ENCODE data around the gene PPP2R5D. TPM values are rescaled to one million over a fixed set of nuclear protein-coding genes. Genes with fewer than 3 reads are reported as not detected.

PPP2R5D gene
- total and polyA plus RNA-seq, 9 of the 15 experiments (the other 6 are each of a cell fraction or from before 2014, with no cell fraction given), result 1.3 to 96.1 (median 38.4) TPM

- TF ChIP-seq ZNF512 (tag; IDR thresholded peaks at IDR 0.05) (no peak), TAF7 (tag; IDR thresholded peaks at IDR 0.05) (peak; percentile 48; the same call in 1 of the 2 replicates), RFX7 (CRISPR knock-in tag; IDR thresholded peaks at IDR 0.05) (no peak)
These were observed 37.1 kb downstream of the PPP2R5D start, which contains the start of gene RRP36 (continued) for GRCh38 chr6:43021270-43022047.

GRCh38 chr6:43024436-43024835, 40.1 kb downstream of the PPP2R5D start:
- 92% methylated on average over 2 of the region's 2 CpGs for WGBS (ENCODE audit: insufficient coverage, low coverage, missing lambda C conversion rate)
- TF ChIP-seq HDAC1 (IDR thresholded peaks at IDR 0.05) (no peak), ATF2 (CRISPR knock-in tag; IDR thresholded peaks at IDR 0.05) (no peak), MBD1 (CRISPR knock-in tag; IDR thresholded peaks at IDR 0.05) (no peak), ZNF507 (tag; conservative IDR thresholded peaks at IDR 0.05) (no peak), ARID3B (CRISPR knock-in tag; IDR thresholded peaks at IDR 0.05; ENCODE audit: borderline replicate concordance) (no peak), ZNF644 (tag; IDR thresholded peaks at IDR 0.05; ENCODE audit: low read depth) (no peak), RNF219 (CRISPR knock-in tag; IDR thresholded peaks at IDR 0.05) (no peak)

More at GRCh38 chr6:43024436-43024835, 40.1 kb downstream of the PPP2R5D start:
- POLR2A ChIA-PET, result interaction anchor here (0.9 to 1.8 kb wide), 4 partner anchors 10 to 95 kb away, joined by 3 to 6 read pairs (median 5); partner anchors contain the start of genes KLHDC3 and MEA1
- Histone ChIP-seq H4K20me1 (replicated peaks; ENCODE audit: control insufficient read depth, insufficient read depth, low read length) (no peaks in the 10 kb centered on the region), H3K9ac (ENCODE audit: insufficient read depth in 1 of 2, low read depth in 2 of 2, low read length in 2 of 2) (no peak overlapping the region), H3K27me3 (ENCODE audit: control insufficient read depth in 2 of 2, insufficient read depth in 2 of 2, low read length in 2 of 2) (no peaks in the 10 kb centered on the region), H3K9me1 (ENCODE audit: control insufficient read depth, insufficient read depth, low read length) (no peaks in the 10 kb centered on the region), H3K36me3 (ENCODE audit: control insufficient read depth, insufficient read depth, low read length) (peaks cover 79% of the 10 kb centered on the region), H3K9me3 (replicated peaks; ENCODE audit: control insufficient read depth, insufficient read depth, low read depth, low read length) (no peaks in the 10 kb centered on the region), H3K4me3 (no peak overlapping the region), H2AFZ (ENCODE audit: low read depth, low read length) (no peak overlapping the region), H3K4me2 (ENCODE audit: insufficient read depth, low read length) (no peak overlapping the region), H3K4me1 (replicated peaks in 1 of 2; ENCODE audit: control insufficient read depth in 2 of 2, insufficient read depth in 2 of 2, low read length in 2 of 2) (peaks cover 11 to 24% of the 10 kb centered on the region in 2 experiments), H3K27ac (ENCODE audit: extremely low read depth, low read depth, low read length) (no peak overlapping the region), H3K79me2 (ENCODE audit: control insufficient read depth, insufficient read depth, low read length) (peaks cover 44% of the 10 kb centered on the region)
- ATAC-seq (no peak), DNase-seq (ENCODE audit: extremely low read depth in 1 of 4, low spot score in 3 of 4) (no peak), FAIRE-seq (no peak)
- CTCF ChIA-PET (ENCODE audit: low intra/inter-chr PET ratio), result interaction anchor here (0.7 kb wide), 1 partner anchor 13 kb away, joined by 4 read pairs; no protein-coding TSS in a partner anchor
- intact Hi-C loops (cut with micrococcal nuclease) (no loop called here), in situ Hi-C loops (cut with MboI) (no loop called here)
- TSS peak; percentile 14 for BruUV-seq (replicated peaks)

Measured in K562 (cell line).